Gastrocnemius medialis (tissue), 4 donors: ENCODE data around the gene AGAP3. TPM values are rescaled to one million over a fixed set of nuclear protein-coding genes. Genes with fewer than 3 reads are reported as not detected.

Source experiments
- ATAC-seq, 2 donors: fragments of 150-250 bp; one replicate each; pipeline ENCODE4 v1.9.1; 2016
- DNase-seq, 2 donors: peaks; one replicate each; pipeline ENCODE4 v3.0.0-alpha.2; 2019
- H3K27ac ChIP-seq, 4 donors: fragments of 200-600 bp; sonication (generic); 1 replicate in 1 of 4; 2 replicates in 3 of 4; pipeline ENCODE4 v1.5.1; 2016 to 2018; ENCODE audit warnings: mild to moderate bottlenecking in 2 of 4, moderate library complexity in 1 of 4
- H3K27me3 ChIP-seq, 3 donors: fragments of 200-600 bp; sonication (generic) in 2 of 3; 1 replicate in 1 of 3; 2 replicates in 2 of 3; pipeline versions ENCODE4 v1.5.1 to v1.6.0; 2016 to 2019; ENCODE audit warnings: mild to moderate bottlenecking in 1 of 3, moderate library complexity in 1 of 3
- H3K36me3 ChIP-seq, 2 donors: fragments of 200-600 bp; sonication (generic) in 1 of 2; one replicate each; pipeline ENCODE4 v1.5.1; 2017 to 2018
- H3K4me1 ChIP-seq, 2 donors: fragments of 200-600 bp; sonication (generic) in 1 of 2; one replicate each; pipeline ENCODE4 v1.5.1; 2016 to 2017; ENCODE audit warnings: mild to moderate bottlenecking in 2 of 2
- H3K4me3 ChIP-seq, 4 donors: fragments of 200-600 bp; sonication (generic) in 3 of 4; 1 replicate in 1 of 4; 2 replicates in 3 of 4; pipeline ENCODE4 v1.5.1; 2016 to 2019; ENCODE audit warnings: mild to moderate bottlenecking in 2 of 4
- H3K9me3 ChIP-seq, 3 donors: fragments of 200-600 bp; sonication (generic) in 2 of 3; 1 replicate in 1 of 3; 2 replicates in 2 of 3; pipeline ENCODE4 v1.5.1; 2016 to 2019
- CTCF ChIP-seq, 5 experiments: fragments of 450-650 bp in 3 of 5; fragments of 200-600 bp in 2 of 5; sonication (generic) in 2 of 5; IDR thresholded peaks in 4 of 5; conservative IDR thresholded peaks in 1 of 5; 1 replicate in 4 of 5; 2 replicates in 1 of 5; pipeline ENCODE4 v1.5.1; 2016 to 2019; ENCODE audit warnings: antibody characterized with exemption in 5 of 5, mild to moderate bottlenecking in 3 of 5, moderate library complexity in 3 of 5
- POLR2A ChIP-seq, 2 donors: fragments of 450-650 bp; IDR thresholded peaks; one replicate each; pipeline ENCODE4 v1.6.1; 2017; ENCODE audit warnings: antibody characterized with exemption in 2 of 2, mild to moderate bottlenecking in 2 of 2, moderate library complexity in 2 of 2
- in situ Hi-C, 4 donors: fragments of 200-750 bp; cut with MboI; loops; one replicate each; pipeline versions ENCODE4 v1.15.0 to v1.8.0; 2017; ENCODE audit warnings: low sequenced_read_pairs in 4 of 4
- intact Hi-C: fragments of 100-400 bp; cut with DNase I; formaldehyde crosslinking; loops from one replicate; pipeline ENCODE4 v1.15.1; 2023; ENCODE audit warnings: low total_unique reads
- total RNA-seq, 4 donors: library from RNA; depleted of rRNA; stranded (reverse); fragments of >200 nt; gene quantifications; one replicate each; pipeline versions ENCODE4 v1.1.0 to v1.2.3, GENCODE V29; 2016

The AGAP3 gene
- total RNA-seq, 4 donors from 2014 or later = 31.1 to 65.3 (median 36.3) TPM

- no peak for DNase-seq
- Histone ChIP-seq H3K4me1 (peaks cover 0 to 5% of the 10 kb centered on the region in 2 donors), H3K4me3 (no peak overlapping the region), H3K27me3 (no peaks in the 10 kb centered on the region), H3K27ac (no peak overlapping the region), H3K36me3 (peaks cover 0 to 39% of the 10 kb centered on the region in 2 donors), H3K9me3 (no peaks in the 10 kb centered on the region)
- TF ChIP-seq POLR2A (IDR thresholded peaks at IDR 0.05) (no peak), CTCF (IDR thresholded peaks at IDR 0.05 in 4 of 5, conservative IDR thresholded peaks at IDR 0.05 in 1 of 5) (no peak)
- in situ Hi-C loops (no loop called here), intact Hi-C loops (no loop called here)
- no peak for ATAC-seq
These were observed 44.9 kb downstream of the AGAP3 start for GRCh38 chr7:151131224-151131591.

GRCh38 chr7:151131592-151132293, 45.5 kb downstream of the AGAP3 start:
- Histone ChIP-seq H3K36me3 (peaks cover 0 to 42% of the 10 kb centered on the region in 2 donors), H3K9me3 (no peaks in the 10 kb centered on the region), H3K27ac (no peak overlapping the region), H3K4me3 (no peak overlapping the region), H3K27me3 (no peaks in the 10 kb centered on the region), H3K4me1 (peaks cover 0 to 3% of the 10 kb centered on the region in 2 donors)
- ATAC-seq (no peak), DNase-seq (no peak)
- intact Hi-C loops = no loop called here
- in situ Hi-C loops = no loop called here
- TF ChIP-seq CTCF (IDR thresholded peaks at IDR 0.05 in 4 of 5, conservative IDR thresholded peaks at IDR 0.05 in 1 of 5) (no peak), POLR2A (IDR thresholded peaks at IDR 0.05) (no peak)

GRCh38 chr7:151132461-151133205, 46.4 kb downstream of the AGAP3 start:
- DNase-seq = no peak
- Histone ChIP-seq H3K36me3 (peaks cover 0 to 42% of the 10 kb centered on the region in 2 donors), H3K27me3 (no peaks in the 10 kb centered on the region)

GRCh38 chr7:151133266-151133985, 47.2 kb downstream of the AGAP3 start:
- in situ Hi-C loops = no loop called here
- H3K9me3 ChIP-seq = no peaks in the 10 kb centered on the region
- peaks cover 0 to 42% of the 10 kb centered on the region in 2 donors for H3K36me3 ChIP-seq
- no peak for TF ChIP-seq POLR2A (IDR thresholded peaks at IDR 0.05)
- no peak for TF ChIP-seq CTCF (IDR thresholded peaks at IDR 0.05 in 4 of 5, conservative IDR thresholded peaks at IDR 0.05 in 1 of 5)
- H3K4me3 ChIP-seq = no peak overlapping the region
- ATAC-seq = no peak
- intact Hi-C loops = no loop called here
- H3K27ac ChIP-seq = no peak overlapping the region
- H3K4me1 ChIP-seq = peaks cover 0 to 3% of the 10 kb centered on the region in 2 donors
- H3K27me3 ChIP-seq = no peaks in the 10 kb centered on the region
- no peak for DNase-seq

More at GRCh38 chr7:151132461-151133205, 46.4 kb downstream of the AGAP3 start:
- ATAC-seq = no peak
- in situ Hi-C loops = no loop called here
- no peaks in the 10 kb centered on the region for H3K9me3 ChIP-seq
- H3K27ac ChIP-seq = no peak overlapping the region
- intact Hi-C loops = no loop called here
- no peak overlapping the region for H3K4me3 ChIP-seq
- H3K4me1 ChIP-seq = peaks cover 0 to 3% of the 10 kb centered on the region in 2 donors
- no peak for TF ChIP-seq CTCF (IDR thresholded peaks at IDR 0.05 in 4 of 5, conservative IDR thresholded peaks at IDR 0.05 in 1 of 5)
- no peak for TF ChIP-seq POLR2A (IDR thresholded peaks at IDR 0.05)
